ENCODE results near the gene TEC. TPM values are rescaled to one million over a fixed set of nuclear protein-coding genes. Genes with fewer than 3 reads are reported as not detected.

TEC gene
- total RNA-seq, 1 experiment from 2014 or later, result 4.5 TPM

DNA sequence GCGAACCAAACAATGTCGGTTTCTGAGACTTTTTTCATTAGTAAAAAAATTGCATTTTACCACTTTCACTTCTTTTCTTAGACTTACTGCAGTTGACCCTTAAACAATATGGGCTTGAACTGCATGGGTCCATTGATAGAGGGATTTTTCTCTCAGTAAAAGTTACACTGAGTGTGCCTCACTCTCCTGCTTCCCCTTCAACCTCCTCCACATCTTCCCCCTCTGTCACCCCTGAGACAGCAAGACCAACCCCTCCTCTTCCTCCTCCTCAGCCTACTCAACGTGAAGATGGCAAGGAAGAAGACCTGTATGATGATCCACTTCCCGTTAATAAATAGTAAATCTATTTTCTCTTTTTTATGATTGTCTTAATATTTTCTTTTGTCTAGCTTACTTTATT lies 43.4 kb downstream of the TEC start:
- Histone ChIP-seq H3K27ac (ENCODE audit: low read depth, low read length) (no peak overlapping the region), H3K27me3 (ENCODE audit: insufficient read depth, low read length) (no peaks in the 10 kb centered on the region), H3K4me3 (replicated peaks in 1 of 2; ENCODE audit: low read depth in 1 of 2, low read length in 2 of 2) (no peak overlapping the region), H3K4me2 (ENCODE audit: low read length) (no peak overlapping the region), H3K9ac (ENCODE audit: low read length) (no peak overlapping the region), H3K9me3 (ENCODE audit: control insufficient read depth in 1 of 2, insufficient read depth in 1 of 2, low read depth in 1 of 2, low read length in 2 of 2) (no peaks in the 10 kb centered on the region), H2AFZ (ENCODE audit: low read depth, low read length, poor library complexity, severe bottlenecking) (no peak overlapping the region), H3K79me2 (ENCODE audit: insufficient read depth, low read length) (no peaks in the 10 kb centered on the region), H3K36me3 (ENCODE audit: control insufficient read depth in 1 of 2, insufficient read depth in 2 of 2, low read length in 2 of 2) (no peaks in the 10 kb centered on the region), H3K4me1 (ENCODE audit: control insufficient read depth in 1 of 2, insufficient read depth in 2 of 2, low read length in 2 of 2) (peaks cover 0 to 15% of the 10 kb centered on the region in 2 experiments; a peak in 3 of 4 replicates), H4K20me1 (ENCODE audit: insufficient read depth) (no peaks in the 10 kb centered on the region), H3K9me2 (ENCODE audit: insufficient read depth) (no peaks in the 10 kb centered on the region)
- no peak for DNase-seq (ENCODE audit: low read depth, low spot score)
- ChIA-PET POLR2A (no interaction called here), CTCF (no interaction called here), RAD21 (ENCODE audit: low non-redundant PET in 1 of 2, low total read pairs in 2 of 2, uncharacterized antibody in 2 of 2, unreplicated experiment in 2 of 2) (no interaction called here)
- intact Hi-C loops (cut with micrococcal nuclease), result no loop called here
- TF ChIP-seq CEBPB (IDR thresholded peaks at IDR 0.05; ENCODE audit: low read depth), result no peak
- TF ChIP-seq, protein P1, sequence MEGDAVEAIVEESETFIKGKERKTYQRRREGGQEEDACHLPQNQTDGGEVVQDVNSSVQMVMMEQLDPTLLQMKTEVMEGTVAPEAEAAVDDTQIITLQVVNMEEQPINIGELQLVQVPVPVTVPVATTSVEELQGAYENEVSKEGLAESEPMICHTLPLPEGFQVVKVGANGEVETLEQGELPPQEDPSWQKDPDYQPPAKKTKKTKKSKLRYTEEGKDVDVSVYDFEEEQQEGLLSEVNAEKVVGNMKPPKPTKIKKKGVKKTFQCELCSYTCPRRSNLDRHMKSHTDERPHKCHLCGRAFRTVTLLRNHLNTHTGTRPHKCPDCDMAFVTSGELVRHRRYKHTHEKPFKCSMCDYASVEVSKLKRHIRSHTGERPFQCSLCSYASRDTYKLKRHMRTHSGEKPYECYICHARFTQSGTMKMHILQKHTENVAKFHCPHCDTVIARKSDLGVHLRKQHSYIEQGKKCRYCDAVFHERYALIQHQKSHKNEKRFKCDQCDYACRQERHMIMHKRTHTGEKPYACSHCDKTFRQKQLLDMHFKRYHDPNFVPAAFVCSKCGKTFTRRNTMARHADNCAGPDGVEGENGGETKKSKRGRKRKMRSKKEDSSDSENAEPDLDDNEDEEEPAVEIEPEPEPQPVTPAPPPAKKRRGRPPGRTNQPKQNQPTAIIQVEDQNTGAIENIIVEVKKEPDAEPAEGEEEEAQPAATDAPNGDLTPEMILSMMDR (IDR thresholded peaks at IDR 0.05 in 2 of 3, conservative IDR thresholded peaks at IDR 0.05 in 1 of 3; ENCODE audit: borderline replicate concordance in 1 of 3, insufficient read depth in 1 of 3, low read depth in 2 of 3, low read length in 2 of 3), result no peak
- no peak for TF ChIP-seq JUND (IDR thresholded peaks at IDR 0.05)
- TF ChIP-seq CBX3 (IDR thresholded peaks at IDR 0.05; ENCODE audit: low read depth), result no peak
- no peak for TF ChIP-seq ZFX (IDR thresholded peaks at IDR 0.05)
- TF ChIP-seq FOSL1 (IDR thresholded peaks at IDR 0.05; ENCODE audit: low read depth), result no peak
- no peak for TF ChIP-seq SRF (IDR thresholded peaks at IDR 0.05; ENCODE audit: low read depth)
- TF ChIP-seq EZH2phosphoT487 (IDR thresholded peaks at IDR 0.05; ENCODE audit: borderline replicate concordance), result no peak
- TF ChIP-seq, protein P2, sequence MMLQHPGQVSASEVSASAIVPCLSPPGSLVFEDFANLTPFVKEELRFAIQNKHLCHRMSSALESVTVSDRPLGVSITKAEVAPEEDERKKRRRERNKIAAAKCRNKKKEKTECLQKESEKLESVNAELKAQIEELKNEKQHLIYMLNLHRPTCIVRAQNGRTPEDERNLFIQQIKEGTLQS (IDR thresholded peaks at IDR 0.05), result no peak
- no peak for ATAC-seq
- no TSS peak for BruUV-seq (replicated peaks)
